GM23338 (cell line): Measurements from ENCODE around the gene SMOC2. TPM values are rescaled to one million over a fixed set of nuclear protein-coding genes. Genes with fewer than 3 reads are reported as not detected.

Experiments
- ATAC-seq: fragments of 200-7000 bp; cut with Tn5 transposase; 3 replicates; pipeline ENCODE4 v1.9.1; 2020
- DNase-seq: peaks from one replicate; pipeline ENCODE4 v3.0.0-alpha.2; 2015; ENCODE audit warnings: low spot score
- H2AFZ ChIP-seq: fragments of 200-600 bp; sonication (generic); 2 replicates; pipeline ENCODE4 v1.8.0; 2016; ENCODE audit warnings: antibody characterized with exemption, mild to moderate bottlenecking, moderate library complexity
- H3F3A ChIP-seq: fragments of 200-600 bp; sonication (generic); replicated peaks from 2 replicates; pipeline ENCODE4 v1.8.0; 2017; ENCODE audit warnings: antibody characterized with exemption, mixed run types, low read depth
- H3K27ac ChIP-seq: fragments of 200-600 bp; sonication (generic); 2 replicates; pipeline ENCODE4 v1.6.1; 2016; ENCODE audit warnings: low read depth
- H3K27me3 ChIP-seq: fragments of 200-600 bp; sonication (generic); 2 replicates; pipeline ENCODE4 v1.8.0; 2016; ENCODE audit warnings: mild to moderate bottlenecking, mixed run types, moderate library complexity; ENCODE audit not compliant: insufficient read depth
- H3K36me3 ChIP-seq: fragments of 200-600 bp; sonication (generic); 2 replicates; pipeline ENCODE4 v1.8.0; 2016; ENCODE audit warnings: mild to moderate bottlenecking; ENCODE audit not compliant: insufficient read depth
- H3K4me1 ChIP-seq: fragments of 200-600 bp; sonication (generic); 2 replicates; pipeline ENCODE4 v1.8.0; 2016; ENCODE audit warnings: mild to moderate bottlenecking, moderate library complexity; ENCODE audit not compliant: insufficient read depth
- H3K4me2 ChIP-seq: fragments of 200-600 bp; sonication (generic); 2 replicates; pipeline ENCODE4 v1.7.1; 2017; ENCODE audit warnings: mixed run types
- H3K4me3 ChIP-seq: fragments of 200-600 bp; sonication (generic); 2 replicates; pipeline ENCODE4 v1.6.1; 2016; ENCODE audit warnings: mixed run types
- H3K79me2 ChIP-seq: fragments of 200-600 bp; sonication (generic); replicated peaks from 2 replicates; pipeline ENCODE4 v1.8.0; 2017; ENCODE audit warnings: mild to moderate bottlenecking; ENCODE audit not compliant: insufficient read depth
- H3K9me2 ChIP-seq: fragments of 200-600 bp; sonication (generic); 2 replicates; pipeline ENCODE4 v1.8.0; 2017; ENCODE audit not compliant: insufficient read depth
- H4K20me1 ChIP-seq: fragments of 200-600 bp; sonication (generic); replicated peaks from 2 replicates; pipeline ENCODE4 v1.8.0; 2017; ENCODE audit warnings: mild to moderate bottlenecking; ENCODE audit not compliant: insufficient read depth
- H3K27ac Mint-ChIP-seq: 2 replicates; pipeline ENCODE4 v1.8.0; 2020; ENCODE audit warnings: inconsistent platforms, mild to moderate bottlenecking, moderate library complexity, mixed read lengths
- H3K27me3 Mint-ChIP-seq: 3 replicates; pipeline ENCODE4 v1.8.0; 2022; ENCODE audit warnings: low read depth, mild to moderate bottlenecking, moderate library complexity, mixed read lengths, inconsistent platforms; ENCODE audit not compliant: insufficient read depth, poor library complexity
- H3K36me3 Mint-ChIP-seq: 3 replicates; pipeline ENCODE4 v1.8.0; 2021; ENCODE audit warnings: low read depth, mild to moderate bottlenecking, inconsistent platforms, moderate library complexity, mixed read lengths
- H3K4me1 Mint-ChIP-seq: 3 replicates; pipeline ENCODE4 v1.8.0; 2020; ENCODE audit warnings: mild to moderate bottlenecking, inconsistent platforms, mixed read lengths
- H3K4me3 Mint-ChIP-seq: 3 replicates; pipeline ENCODE4 v1.8.0; 2021; ENCODE audit warnings: moderate library complexity, mild to moderate bottlenecking, inconsistent platforms, mixed read lengths
- H3K9me3 Mint-ChIP-seq: 3 replicates; pipeline ENCODE4 v1.8.0; 2020; ENCODE audit warnings: moderate library complexity, mild to moderate bottlenecking, inconsistent platforms, mixed read lengths
- CREB1 ChIP-seq: fragments of 250-450 bp; sonication (Bioruptor Pico); IDR thresholded peaks from 2 replicates; pipeline ENCODE4 v1.5.0; 2020; ENCODE audit warnings: low read depth, mild to moderate bottlenecking, moderate library complexity
- EZH2phosphoT487 ChIP-seq: fragments of 200-600 bp; sonication (generic); IDR thresholded peaks from one replicate; pipeline ENCODE4 v1.8.1; 2018; ENCODE audit warnings: antibody characterized with exemption; ENCODE audit not compliant: unreplicated experiment
- JUNB ChIP-seq: IDR thresholded peaks from one replicate; pipeline ENCODE4 v1.6.1; 2016; ENCODE audit warnings: antibody characterized with exemption; ENCODE audit not compliant: unreplicated experiment
- POLR2AphosphoS5 ChIP-seq: IDR thresholded peaks from 2 replicates; pipeline ENCODE4 v1.6.1; 2016; ENCODE audit warnings: antibody characterized with exemption, low read depth
- STAT1 ChIP-seq: IDR thresholded peaks from one replicate; pipeline ENCODE4 v1.6.1; 2016; ENCODE audit warnings: antibody characterized with exemption; ENCODE audit not compliant: unreplicated experiment
- ZNF114 ChIP-seq: fragments of 250-450 bp; sonication (Bioruptor Pico); IDR thresholded peaks from 2 replicates; pipeline ENCODE4 v1.5.0; 2020; ENCODE audit warnings: mild to moderate bottlenecking, moderate library complexity
- ZNF331 ChIP-seq: fragments of 250-450 bp; sonication (Bioruptor Pico); IDR thresholded peaks from 2 replicates; pipeline ENCODE4 v1.5.0; 2020; ENCODE audit warnings: low read depth, mild to moderate bottlenecking, moderate library complexity
- polyA plus RNA-seq: library from polyadenylated mRNA; unstranded; fragments of >200 nt; fragmentation: Nextera tagmentation; extraction: Ambion mirVana; gene quantifications from 2 replicates; pipeline ENCODE4 v1.2.1, GENCODE V29; 2016
- total RNA-seq: library from RNA; depleted of rRNA; stranded (reverse); fragments of >200 nt; shearing (Covaris generic); gene quantifications from 2 replicates; pipeline ENCODE4 v1.2.3, GENCODE V29; 2014
- TF ChIP-seq, protein P1 (sequence below): fragments of 250-450 bp; sonication (Bioruptor Pico); IDR thresholded peaks from 2 replicates; pipeline ENCODE4 v1.5.0; 2020; ENCODE audit warnings: mild to moderate bottlenecking, moderate library complexity
- TF ChIP-seq, protein P2 (sequence below): IDR thresholded peaks from one replicate; pipeline ENCODE4 v1.6.1; 2018; ENCODE audit warnings: antibody characterized with exemption; ENCODE audit not compliant: unreplicated experiment
- TF ChIP-seq, protein P3 (sequence below), 2 experiments: fragments of 200-600 bp in 1 of 2; sonication (generic) in 1 of 2; conservative IDR thresholded peaks; 2 replicates each; pipeline versions ENCODE4 v1.5.1 to v1.6.1; 2016 to 2017; ENCODE audit warnings: antibody characterized with exemption in 2 of 2, low read depth in 2 of 2, mild to moderate bottlenecking in 2 of 2, moderate library complexity in 1 of 2

The SMOC2 gene
- total and polyA plus RNA-seq, 2 experiments from 2014 or later, result 4.3 to 6.5 TPM

DNA sequence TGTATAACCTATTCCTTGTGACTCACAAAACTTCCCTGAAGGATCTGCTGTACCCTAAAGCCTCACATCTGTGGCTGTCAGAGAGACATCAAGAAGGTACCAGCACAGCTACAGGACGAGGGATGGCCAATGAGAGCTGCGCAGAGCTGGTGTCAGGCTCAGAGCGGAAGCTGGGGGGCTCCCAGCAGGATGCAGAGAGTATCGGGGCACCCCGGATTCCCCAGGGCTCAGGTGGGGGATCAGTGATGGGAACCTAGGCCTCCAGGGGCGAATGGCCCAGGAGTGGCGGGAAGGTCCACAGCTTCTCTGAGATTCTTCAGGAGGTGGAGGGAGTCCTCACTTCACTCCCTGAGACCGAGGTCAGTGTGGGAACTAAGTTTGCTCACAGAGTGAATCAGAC is 30.9 kb upstream of the SMOC2 start (continued):
- TF ChIP-seq CREB1 (CRISPR knock-in tag) (no peak), POLR2AphosphoS5 (no peak), ZNF114 (CRISPR knock-in tag) (no peak), ZNF331 (no peak)
- TF ChIP-seq, protein P1, sequence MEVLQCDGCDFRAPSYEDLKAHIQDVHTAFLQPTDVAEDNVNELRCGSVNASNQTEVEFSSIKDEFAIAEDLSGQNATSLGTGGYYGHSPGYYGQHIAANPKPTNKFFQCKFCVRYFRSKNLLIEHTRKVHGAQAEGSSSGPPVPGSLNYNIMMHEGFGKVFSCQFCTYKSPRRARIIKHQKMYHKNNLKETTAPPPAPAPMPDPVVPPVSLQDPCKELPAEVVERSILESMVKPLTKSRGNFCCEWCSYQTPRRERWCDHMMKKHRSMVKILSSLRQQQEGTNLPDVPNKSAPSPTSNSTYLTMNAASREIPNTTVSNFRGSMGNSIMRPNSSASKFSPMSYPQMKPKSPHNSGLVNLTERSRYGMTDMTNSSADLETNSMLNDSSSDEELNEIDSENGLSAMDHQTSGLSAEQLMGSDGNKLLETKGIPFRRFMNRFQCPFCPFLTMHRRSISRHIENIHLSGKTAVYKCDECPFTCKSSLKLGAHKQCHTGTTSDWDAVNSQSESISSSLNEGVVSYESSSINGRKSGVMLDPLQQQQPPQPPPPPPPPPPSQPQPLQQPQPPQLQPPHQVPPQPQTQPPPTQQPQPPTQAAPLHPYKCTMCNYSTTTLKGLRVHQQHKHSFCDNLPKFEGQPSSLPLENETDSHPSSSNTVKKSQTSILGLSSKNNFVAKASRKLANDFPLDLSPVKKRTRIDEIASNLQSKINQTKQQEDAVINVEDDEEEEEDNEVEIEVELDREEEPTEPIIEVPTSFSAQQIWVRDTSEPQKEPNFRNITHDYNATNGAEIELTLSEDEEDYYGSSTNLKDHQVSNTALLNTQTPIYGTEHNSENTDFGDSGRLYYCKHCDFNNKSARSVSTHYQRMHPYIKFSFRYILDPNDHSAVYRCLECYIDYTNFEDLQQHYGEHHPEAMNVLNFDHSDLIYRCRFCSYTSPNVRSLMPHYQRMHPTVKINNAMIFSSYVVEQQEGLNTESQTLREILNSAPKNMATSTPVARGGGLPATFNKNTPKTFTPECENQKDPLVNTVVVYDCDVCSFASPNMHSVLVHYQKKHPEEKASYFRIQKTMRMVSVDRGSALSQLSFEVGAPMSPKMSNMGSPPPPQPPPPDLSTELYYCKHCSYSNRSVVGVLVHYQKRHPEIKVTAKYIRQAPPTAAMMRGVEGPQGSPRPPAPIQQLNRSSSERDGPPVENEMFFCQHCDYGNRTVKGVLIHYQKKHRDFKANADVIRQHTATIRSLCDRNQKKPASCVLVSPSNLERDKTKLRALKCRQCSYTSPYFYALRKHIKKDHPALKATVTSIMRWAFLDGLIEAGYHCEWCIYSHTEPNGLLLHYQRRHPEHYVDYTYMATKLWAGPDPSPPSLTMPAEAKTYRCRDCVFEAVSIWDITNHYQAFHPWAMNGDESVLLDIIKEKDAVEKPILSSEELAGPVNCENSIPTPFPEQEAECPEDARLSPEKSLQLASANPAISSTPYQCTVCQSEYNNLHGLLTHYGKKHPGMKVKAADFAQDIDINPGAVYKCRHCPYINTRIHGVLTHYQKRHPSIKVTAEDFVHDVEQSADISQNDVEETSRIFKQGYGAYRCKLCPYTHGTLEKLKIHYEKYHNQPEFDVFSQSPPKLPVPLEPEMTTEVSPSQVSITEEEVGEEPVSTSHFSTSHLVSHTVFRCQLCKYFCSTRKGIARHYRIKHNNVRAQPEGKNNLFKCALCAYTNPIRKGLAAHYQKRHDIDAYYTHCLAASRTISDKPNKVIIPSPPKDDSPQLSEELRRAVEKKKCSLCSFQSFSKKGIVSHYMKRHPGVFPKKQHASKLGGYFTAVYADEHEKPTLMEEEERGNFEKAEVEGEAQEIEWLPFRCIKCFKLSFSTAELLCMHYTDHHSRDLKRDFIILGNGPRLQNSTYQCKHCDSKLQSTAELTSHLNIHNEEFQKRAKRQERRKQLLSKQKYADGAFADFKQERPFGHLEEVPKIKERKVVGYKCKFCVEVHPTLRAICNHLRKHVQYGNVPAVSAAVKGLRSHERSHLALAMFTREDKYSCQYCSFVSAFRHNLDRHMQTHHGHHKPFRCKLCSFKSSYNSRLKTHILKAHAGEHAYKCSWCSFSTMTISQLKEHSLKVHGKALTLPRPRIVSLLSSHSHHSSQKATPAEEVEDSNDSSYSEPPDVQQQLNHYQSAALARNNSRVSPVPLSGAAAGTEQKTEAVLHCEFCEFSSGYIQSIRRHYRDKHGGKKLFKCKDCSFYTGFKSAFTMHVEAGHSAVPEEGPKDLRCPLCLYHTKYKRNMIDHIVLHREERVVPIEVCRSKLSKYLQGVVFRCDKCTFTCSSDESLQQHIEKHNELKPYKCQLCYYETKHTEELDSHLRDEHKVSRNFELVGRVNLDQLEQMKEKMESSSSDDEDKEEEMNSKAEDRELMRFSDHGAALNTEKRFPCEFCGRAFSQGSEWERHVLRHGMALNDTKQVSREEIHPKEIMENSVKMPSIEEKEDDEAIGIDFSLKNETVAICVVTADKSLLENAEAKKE (CRISPR knock-in tag), result no peak

DNA sequence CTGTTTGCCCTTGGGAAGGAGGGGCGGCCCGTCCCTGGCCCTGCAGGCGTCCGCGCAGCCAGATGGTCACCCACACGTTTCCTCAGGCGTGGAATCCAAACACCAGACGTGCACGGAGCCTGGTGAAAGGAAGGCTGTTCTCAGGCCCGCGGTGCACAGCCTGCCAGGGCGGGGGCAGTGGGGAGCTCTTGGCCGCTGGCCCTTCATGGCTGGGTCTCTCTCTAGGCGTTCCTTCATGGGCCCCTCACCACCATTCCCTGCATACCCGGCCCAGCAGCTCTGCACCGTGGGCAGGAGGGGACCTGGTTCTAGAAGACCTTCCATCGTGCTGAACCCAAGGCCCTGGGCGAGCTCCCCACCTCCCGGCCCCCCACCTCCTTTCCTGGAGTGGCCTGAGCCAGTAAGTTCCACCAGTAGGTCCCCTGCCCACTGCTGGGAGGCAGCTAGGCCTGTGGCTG is 30.4 kb upstream of the SMOC2 start:
- H3F3A ChIP-seq, result no peaks in the 10 kb centered on the region
- no peaks in the 10 kb centered on the region for H3K36me3 Mint-ChIP-seq
- no peak for TF ChIP-seq POLR2AphosphoS5
- TF ChIP-seq, protein P2, sequence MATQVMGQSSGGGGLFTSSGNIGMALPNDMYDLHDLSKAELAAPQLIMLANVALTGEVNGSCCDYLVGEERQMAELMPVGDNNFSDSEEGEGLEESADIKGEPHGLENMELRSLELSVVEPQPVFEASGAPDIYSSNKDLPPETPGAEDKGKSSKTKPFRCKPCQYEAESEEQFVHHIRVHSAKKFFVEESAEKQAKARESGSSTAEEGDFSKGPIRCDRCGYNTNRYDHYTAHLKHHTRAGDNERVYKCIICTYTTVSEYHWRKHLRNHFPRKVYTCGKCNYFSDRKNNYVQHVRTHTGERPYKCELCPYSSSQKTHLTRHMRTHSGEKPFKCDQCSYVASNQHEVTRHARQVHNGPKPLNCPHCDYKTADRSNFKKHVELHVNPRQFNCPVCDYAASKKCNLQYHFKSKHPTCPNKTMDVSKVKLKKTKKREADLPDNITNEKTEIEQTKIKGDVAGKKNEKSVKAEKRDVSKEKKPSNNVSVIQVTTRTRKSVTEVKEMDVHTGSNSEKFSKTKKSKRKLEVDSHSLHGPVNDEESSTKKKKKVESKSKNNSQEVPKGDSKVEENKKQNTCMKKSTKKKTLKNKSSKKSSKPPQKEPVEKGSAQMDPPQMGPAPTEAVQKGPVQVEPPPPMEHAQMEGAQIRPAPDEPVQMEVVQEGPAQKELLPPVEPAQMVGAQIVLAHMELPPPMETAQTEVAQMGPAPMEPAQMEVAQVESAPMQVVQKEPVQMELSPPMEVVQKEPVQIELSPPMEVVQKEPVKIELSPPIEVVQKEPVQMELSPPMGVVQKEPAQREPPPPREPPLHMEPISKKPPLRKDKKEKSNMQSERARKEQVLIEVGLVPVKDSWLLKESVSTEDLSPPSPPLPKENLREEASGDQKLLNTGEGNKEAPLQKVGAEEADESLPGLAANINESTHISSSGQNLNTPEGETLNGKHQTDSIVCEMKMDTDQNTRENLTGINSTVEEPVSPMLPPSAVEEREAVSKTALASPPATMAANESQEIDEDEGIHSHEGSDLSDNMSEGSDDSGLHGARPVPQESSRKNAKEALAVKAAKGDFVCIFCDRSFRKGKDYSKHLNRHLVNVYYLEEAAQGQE, result no peak
- no peak for TF ChIP-seq STAT1
- TF ChIP-seq JUNB, result no peak
- TF ChIP-seq CREB1 (CRISPR knock-in tag), result no peak
- TF ChIP-seq ZNF114 (CRISPR knock-in tag), result no peak
- no peak for TF ChIP-seq ZNF331
- TF ChIP-seq, protein P3, sequence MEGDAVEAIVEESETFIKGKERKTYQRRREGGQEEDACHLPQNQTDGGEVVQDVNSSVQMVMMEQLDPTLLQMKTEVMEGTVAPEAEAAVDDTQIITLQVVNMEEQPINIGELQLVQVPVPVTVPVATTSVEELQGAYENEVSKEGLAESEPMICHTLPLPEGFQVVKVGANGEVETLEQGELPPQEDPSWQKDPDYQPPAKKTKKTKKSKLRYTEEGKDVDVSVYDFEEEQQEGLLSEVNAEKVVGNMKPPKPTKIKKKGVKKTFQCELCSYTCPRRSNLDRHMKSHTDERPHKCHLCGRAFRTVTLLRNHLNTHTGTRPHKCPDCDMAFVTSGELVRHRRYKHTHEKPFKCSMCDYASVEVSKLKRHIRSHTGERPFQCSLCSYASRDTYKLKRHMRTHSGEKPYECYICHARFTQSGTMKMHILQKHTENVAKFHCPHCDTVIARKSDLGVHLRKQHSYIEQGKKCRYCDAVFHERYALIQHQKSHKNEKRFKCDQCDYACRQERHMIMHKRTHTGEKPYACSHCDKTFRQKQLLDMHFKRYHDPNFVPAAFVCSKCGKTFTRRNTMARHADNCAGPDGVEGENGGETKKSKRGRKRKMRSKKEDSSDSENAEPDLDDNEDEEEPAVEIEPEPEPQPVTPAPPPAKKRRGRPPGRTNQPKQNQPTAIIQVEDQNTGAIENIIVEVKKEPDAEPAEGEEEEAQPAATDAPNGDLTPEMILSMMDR (conservative IDR thresholded peaks at IDR 0.05; ENCODE audit: low read depth in 2 of 2), result no peak
- TF ChIP-seq EZH2phosphoT487, result no peak

More for the DNA sequence above, 30.4 kb upstream of the SMOC2 start:
- Histone ChIP-seq H3K36me3 (no peaks in the 10 kb centered on the region), H3K4me1 (no peaks in the 10 kb centered on the region), H3K27me3 (no peaks in the 10 kb centered on the region), H3K79me2 (no peaks in the 10 kb centered on the region), H4K20me1 (no peaks in the 10 kb centered on the region), H3K27ac (no peak overlapping the region), H2AFZ (no peak overlapping the region), H3K9me2 (no peaks in the 10 kb centered on the region), H3K4me2 (no peak overlapping the region), H3K4me3 (no peak overlapping the region)
- H3K9me3 Mint-ChIP-seq, result no peaks in the 10 kb centered on the region
- no peak overlapping the region for H3K27ac Mint-ChIP-seq
- ATAC-seq (peak; percentile 47), DNase-seq (no peak)
- H3K4me1 Mint-ChIP-seq, result no peaks in the 10 kb centered on the region
- peaks cover 5% of the 10 kb centered on the region for H3K27me3 Mint-ChIP-seq
- no peak overlapping the region for H3K4me3 Mint-ChIP-seq
